HepG2 (cell line): ENCODE measurements around the gene VPS29. TPM values are rescaled to one million over a fixed set of nuclear protein-coding genes. Genes with fewer than 3 reads are reported as not detected.

ENCODE experiments used
- AHDC1 ChIP-seq: sonication (generic); formaldehyde crosslinking; IDR thresholded peaks from 2 replicates; pipeline ENCODE4 v1.5.1; 2020; ENCODE audit warnings: mild to moderate bottlenecking, missing genetic modification reagents, borderline replicate concordance
- BCL6 ChIP-seq: IDR thresholded peaks from 2 replicates; pipeline ENCODE4 v1.6.1; 2016; ENCODE audit warnings: missing genetic modification reagents, missing compliant biosample characterization
- DNMT3B ChIP-seq: conservative IDR thresholded peaks from 2 replicates; pipeline ENCODE4 v1.6.1; 2016; ENCODE audit warnings: missing biosample characterization, control low read depth
- KAT8 ChIP-seq: IDR thresholded peaks from 2 replicates; pipeline ENCODE4 v1.6.1; 2016; ENCODE audit warnings: missing genetic modification reagents, missing compliant biosample characterization
- MAFF ChIP-seq: IDR thresholded peaks from 2 replicates; pipeline ENCODE4 v1.6.1; 2011; ENCODE audit warnings: low read depth, low read length, improper control_type of control experiment
- MYC ChIP-seq: sonication (generic); formaldehyde crosslinking; IDR thresholded peaks from 2 replicates; pipeline ENCODE4 v1.9.0; 2021; ENCODE audit warnings: missing genetic modification reagents, borderline replicate concordance
- PCBP2 ChIP-seq: fragments of 200-400 bp; formaldehyde crosslinking; optimal IDR thresholded peaks from 2 replicates; pipeline ENCODE3; 2018; ENCODE audit warnings: low read length, low read depth; ENCODE audit not compliant: poor library complexity, severe bottlenecking
- POLR2AphosphoS2 ChIP-seq: IDR thresholded peaks from 2 replicates; pipeline ENCODE4 v1.6.1; 2011; ENCODE audit warnings: low read depth, low read length, improper control_type of control experiment
- SATB2 ChIP-seq: sonication (generic); formaldehyde crosslinking; IDR thresholded peaks from 2 replicates; pipeline ENCODE4 v1.5.0; 2020; ENCODE audit warnings: missing genetic modification reagents
- SIN3A ChIP-seq: IDR thresholded peaks from 2 replicates; pipeline ENCODE4 v1.6.1; 2011; ENCODE audit warnings: low read depth, mild to moderate bottlenecking, control low read depth, low read length, borderline replicate concordance
- ZEB1 ChIP-seq: IDR thresholded peaks from 2 replicates; pipeline ENCODE4 v1.6.1; 2012; ENCODE audit warnings: mild to moderate bottlenecking, low read depth, inconsistent platforms; ENCODE audit not compliant: insufficient replicate concordance
- ZMYM2 ChIP-seq: sonication (generic); formaldehyde crosslinking; IDR thresholded peaks from 2 replicates; pipeline ENCODE4 v1.8.0; 2022; ENCODE audit warnings: mild to moderate bottlenecking, missing genetic modification reagents
- ZNF138 ChIP-seq: sonication (generic); formaldehyde crosslinking; IDR thresholded peaks from 2 replicates; pipeline ENCODE4 v1.5.0; 2020; ENCODE audit warnings: mild to moderate bottlenecking, low read depth, missing genetic modification reagents
- ZNF430 ChIP-seq: sonication (generic); formaldehyde crosslinking; IDR thresholded peaks from 2 replicates; pipeline ENCODE4 v1.9.0; 2021; ENCODE audit warnings: mild to moderate bottlenecking, missing genetic modification reagents
- ZNF562 ChIP-seq: sonication (generic); formaldehyde crosslinking; IDR thresholded peaks from 2 replicates; pipeline ENCODE4 v1.8.0; 2022; ENCODE audit warnings: missing genetic modification reagents, borderline replicate concordance
- polyA plus RNA-seq, 8 experiments: library from polyadenylated mRNA; depleted of rRNA in 3 of 8; stranded (reverse) in 7 of 8; unstranded in 1 of 8; fragments of >200 nt; fragmentation: Illumina TruSeq in 4 of 8; extraction: Trizol in 4 of 8; gene quantifications; 2 replicates each; pipeline versions ENCODE4 v1.2.1 to v1.2.3, GENCODE V29; 2011 to 2016; ENCODE audit warnings: low read depth in 4 of 8, missing spikeins in 1 of 8, mixed read lengths in 1 of 8; ENCODE audit not compliant: insufficient read depth in 1 of 8
- total RNA-seq, 5 experiments: library from RNA; depleted of rRNA; stranded (reverse); fragments of >200 nt; fragmentation: Illumina TruSeq; extraction: Trizol; gene quantifications; 2 replicates each; pipeline ENCODE4 v1.2.3, GENCODE V29; 2016; ENCODE audit warnings: low read depth in 1 of 5
- TF ChIP-seq, protein P1 (sequence below): sonication (generic); formaldehyde crosslinking; IDR thresholded peaks from 2 replicates; pipeline ENCODE4 v1.5.1; 2020; ENCODE audit warnings: mild to moderate bottlenecking, missing genetic modification reagents

Gene VPS29
- total and polyA plus RNA-seq, 2 of the 13 experiments (the other 11 are each of a cell fraction or from before 2014, with no cell fraction given): 107 to 114 TPM

DNA sequence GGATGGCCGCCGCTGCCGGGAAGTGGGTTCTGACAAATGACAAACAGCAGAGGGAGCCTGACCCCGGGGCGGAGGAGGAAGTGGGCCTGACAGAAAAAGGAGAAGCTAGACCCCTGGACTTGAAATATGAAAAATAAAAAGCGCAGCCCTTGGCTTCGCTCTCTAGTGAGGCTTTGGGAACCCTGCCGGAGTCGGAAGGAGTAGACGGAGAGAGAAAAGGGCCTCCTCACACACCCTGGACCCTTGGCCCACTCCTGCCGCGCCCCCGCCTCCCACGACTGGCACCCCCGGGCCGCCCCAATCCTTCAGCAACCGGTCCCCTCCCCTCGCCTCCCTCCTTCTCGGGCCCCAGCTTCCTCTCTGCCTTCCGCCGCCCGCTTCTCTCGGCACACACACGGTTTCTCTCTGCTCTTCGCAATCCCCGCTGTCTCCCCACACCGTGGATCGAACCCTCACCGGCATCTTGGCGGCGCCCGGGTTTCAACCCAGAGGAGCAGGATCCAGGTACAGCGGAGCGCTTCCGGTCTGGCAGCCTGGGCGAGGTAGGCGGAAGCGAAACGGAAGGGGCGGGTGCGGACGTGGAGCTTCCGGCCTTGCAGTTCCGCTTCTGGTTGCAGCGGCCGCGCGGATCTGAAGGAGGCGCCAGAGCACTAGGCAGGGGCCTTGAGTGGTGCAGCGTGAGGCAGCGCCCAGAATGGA lies 52.0 kb downstream of the VPS29 start, which contains the start of gene ARPC3 (continued):
- TF ChIP-seq AHDC1 (CRISPR knock-in tag) (peak; percentile 18; the same call in 1 of the 2 replicates), ZMYM2 (CRISPR knock-in tag) (0 out of 2 replicates have a peak, but pooled peaks have one; percentile 67), PCBP2 (no peak), SIN3A (0 out of 2 replicates have a peak, but pooled peaks have one; percentile 17), SATB2 (CRISPR knock-in tag) (no peak), POLR2AphosphoS2 (no peak), BCL6 (peak; percentile 38; the same call in 1 of the 2 replicates), ZNF562 (CRISPR knock-in tag) (no peak), ZNF430 (CRISPR knock-in tag) (no peak), ZEB1 (peak; percentile 47), DNMT3B (CRISPR knock-in tag) (peak; percentile 68; the same call in 1 of the 2 replicates), MYC (peak; percentile 82), MAFF (no peak), ZNF138 (CRISPR knock-in tag) (peak; percentile 80; the same call in 1 of the 2 replicates), KAT8 (CRISPR knock-in tag) (peak; percentile 96)
- TF ChIP-seq, protein P1, sequence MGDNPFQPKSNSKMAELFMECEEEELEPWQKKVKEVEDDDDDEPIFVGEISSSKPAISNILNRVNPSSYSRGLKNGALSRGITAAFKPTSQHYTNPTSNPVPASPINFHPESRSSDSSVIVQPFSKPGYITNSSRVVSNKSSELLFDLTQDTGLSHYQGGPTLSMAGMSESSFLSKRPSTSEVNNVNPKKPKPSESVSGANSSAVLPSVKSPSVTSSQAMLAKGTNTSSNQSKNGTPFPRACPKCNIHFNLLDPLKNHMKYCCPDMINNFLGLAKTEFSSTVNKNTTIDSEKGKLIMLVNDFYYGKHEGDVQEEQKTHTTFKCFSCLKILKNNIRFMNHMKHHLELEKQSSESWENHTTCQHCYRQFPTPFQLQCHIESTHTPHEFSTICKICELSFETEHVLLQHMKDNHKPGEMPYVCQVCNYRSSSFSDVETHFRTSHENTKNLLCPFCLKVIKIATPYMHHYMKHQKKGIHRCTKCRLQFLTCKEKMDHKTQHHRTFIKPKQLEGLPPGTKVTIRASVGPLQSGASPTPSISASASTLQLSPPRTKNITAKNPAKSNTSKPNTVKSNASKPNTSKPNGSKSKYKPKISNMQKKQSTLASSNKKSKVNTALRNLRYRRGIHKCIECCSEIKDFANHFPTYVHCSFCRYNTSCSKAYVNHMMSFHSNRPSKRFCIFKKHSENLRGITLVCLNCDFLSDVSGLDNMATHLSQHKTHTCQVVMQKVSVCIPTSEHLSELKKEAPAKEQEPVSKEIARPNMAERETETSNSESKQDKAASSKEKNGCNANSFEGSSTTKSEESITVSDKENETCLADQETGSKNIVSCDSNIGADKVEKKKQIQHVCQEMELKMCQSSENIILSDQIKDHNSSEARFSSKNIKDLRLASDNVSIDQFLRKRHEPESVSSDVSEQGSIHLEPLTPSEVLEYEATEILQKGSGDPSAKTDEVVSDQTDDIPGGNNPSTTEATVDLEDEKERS: no peak
